ENCODE data around the gene NEURL4.
"Not testable (repeated sequence)": the region's sequence is repeated elsewhere in the genome, so short reads cannot be mapped to it uniquely, and the experiment has no call there.

The NEURL4 gene

DNA sequence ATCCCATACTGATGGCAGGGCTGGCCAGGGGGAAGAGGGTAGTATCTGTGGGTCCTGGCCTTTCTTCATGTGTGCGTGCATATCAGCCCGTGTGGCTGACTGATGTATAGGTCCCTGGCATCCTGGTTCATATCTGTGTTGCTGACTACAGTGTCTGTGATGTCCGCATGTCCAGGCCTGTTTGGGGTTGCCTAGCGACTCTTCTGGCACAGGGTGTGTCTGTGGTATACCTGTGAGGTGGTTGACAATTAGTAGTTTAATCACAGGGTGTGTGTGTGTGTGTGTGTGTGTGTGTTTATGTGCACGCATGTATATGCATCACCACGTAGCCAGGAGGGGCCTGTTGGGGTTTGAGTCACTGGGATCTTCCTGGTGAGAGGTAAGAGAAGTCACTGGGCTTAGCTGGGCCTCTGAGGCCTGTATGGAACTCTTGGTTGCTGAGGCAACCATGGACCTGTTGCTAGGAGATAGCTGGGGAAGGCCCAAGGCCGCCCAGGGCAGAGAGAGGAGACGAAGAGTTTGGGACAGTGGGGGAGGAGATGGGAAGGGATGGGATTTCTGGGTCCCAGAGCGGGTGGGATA lies 25.2 kb upstream of the NEURL4 start:
- peak overlapping the region; percentile 41 for H3K4me3 Mint-ChIP-seq
- H3K4me1 Mint-ChIP-seq (ENCODE audit: low read depth): peaks cover 36% of the 10 kb centered on the region

GRCh38 chr17:7352910-7353635 lies 23.9 kb upstream of the NEURL4 start:
- Mint-ChIP-seq H3K36me3 (ENCODE audit: low read depth) (peaks cover 27% of the 10 kb centered on the region), H3K27me3 (ENCODE audit: low read depth) (no peaks in the 10 kb centered on the region), H3K4me3 (peak overlapping the region; percentile 87), H3K4me1 (ENCODE audit: low read depth) (peaks cover 42% of the 10 kb centered on the region), H3K9me3 (no peaks in the 10 kb centered on the region), H3K27ac (peak overlapping the region; percentile 82)

More for the DNA sequence above, 25.2 kb upstream of the NEURL4 start:
- Mint-ChIP-seq H3K36me3 (ENCODE audit: low read depth) (peaks cover 16% of the 10 kb centered on the region), H3K9me3 (no peaks in the 10 kb centered on the region), H3K27me3 (ENCODE audit: low read depth) (no peaks in the 10 kb centered on the region), H3K27ac (peak overlapping the region; percentile 86)

DNA sequence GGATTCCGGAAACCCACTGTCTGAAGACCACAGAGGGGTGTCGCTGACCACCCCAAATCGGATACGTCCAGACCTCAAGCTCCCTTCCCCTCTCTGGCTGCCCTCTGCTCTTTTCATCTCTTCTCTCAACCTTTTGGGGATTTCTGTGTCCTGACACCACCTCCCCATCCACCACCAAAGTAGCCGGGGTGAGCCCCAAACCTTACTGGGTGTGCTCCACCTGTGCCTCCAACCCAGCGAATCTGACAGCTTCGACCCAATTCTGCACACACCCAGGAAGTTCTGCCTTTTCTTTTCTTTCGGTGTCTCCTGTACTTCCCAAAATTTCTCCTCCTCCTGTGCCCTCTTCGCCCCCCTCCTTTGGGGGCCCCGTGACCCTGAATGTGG lies 23.4 kb upstream of the NEURL4 start:
- H3K27me3 Mint-ChIP-seq (ENCODE audit: low read depth): no peaks in the 10 kb centered on the region
- H3K4me3 Mint-ChIP-seq: peak overlapping the region; percentile 87
- H3K4me1 Mint-ChIP-seq (ENCODE audit: low read depth): peaks cover 45% of the 10 kb centered on the region
- H3K36me3 Mint-ChIP-seq (ENCODE audit: low read depth): peaks cover 31% of the 10 kb centered on the region
- H3K27ac Mint-ChIP-seq: peak overlapping the region; percentile 82
- H3K9me3 Mint-ChIP-seq: no peaks in the 10 kb centered on the region

- Mint-ChIP-seq H3K4me1 (ENCODE audit: low read depth) (peaks cover 49% of the 10 kb centered on the region), H3K9me3 (no peaks in the 10 kb centered on the region), H3K27me3 (ENCODE audit: low read depth) (no peaks in the 10 kb centered on the region), H3K36me3 (ENCODE audit: low read depth) (peaks cover 35% of the 10 kb centered on the region), H3K4me3 (peak within 1 kb of the TSS; percentile 87), H3K27ac (peak within 1 kb of the TSS; percentile 82)
These were observed 22.7 kb upstream of the NEURL4 start, which contains the start of gene KCTD11 for GRCh38 chr17:7351665-7352502. Gene KCTD11, plus strand, starts transcription at chr17:7352162.

DNA sequence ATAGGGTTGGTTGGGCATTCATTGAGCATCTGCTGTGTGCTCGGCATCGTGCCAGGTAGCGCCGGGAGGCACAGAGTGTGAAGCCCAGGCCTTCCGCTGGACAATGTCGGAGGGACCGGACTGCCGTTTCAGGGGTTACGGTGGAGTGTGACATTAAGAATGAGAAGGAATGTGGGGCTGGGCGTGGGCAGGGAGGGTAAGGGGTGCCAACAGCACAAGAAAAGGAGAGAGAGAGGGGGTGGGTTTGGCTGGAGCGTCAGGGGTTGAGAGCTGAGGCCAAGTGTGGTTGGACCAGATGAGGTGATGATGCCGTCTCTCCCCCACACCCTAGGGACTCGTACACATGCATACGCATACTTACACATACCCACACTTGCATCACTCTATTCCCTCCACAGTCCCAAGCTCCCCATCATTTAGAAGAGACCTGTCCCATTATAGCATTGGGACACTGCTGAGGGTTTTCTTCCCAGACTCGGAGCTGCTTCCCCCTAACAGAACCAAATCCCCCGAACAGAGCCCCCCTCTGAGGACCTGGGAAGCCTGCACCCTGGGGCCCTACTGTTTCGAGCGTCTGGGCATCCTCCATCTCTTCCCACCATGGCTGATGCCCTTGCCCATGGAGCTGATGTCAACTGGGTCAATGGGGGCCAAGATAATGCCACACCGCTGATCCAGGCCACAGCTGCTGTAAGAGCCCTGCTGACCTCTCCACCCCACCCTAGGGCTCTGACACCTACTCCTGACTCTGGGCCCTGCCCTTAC lies 19.5 kb upstream of the NEURL4 start:
- H3K27ac Mint-ChIP-seq: peak overlapping the region; percentile 57
- no peaks in the 10 kb centered on the region for H3K27me3 Mint-ChIP-seq (ENCODE audit: low read depth)
- H3K9me3 Mint-ChIP-seq: no peaks in the 10 kb centered on the region
- H3K4me3 Mint-ChIP-seq: no peak overlapping the region
- H3K4me1 Mint-ChIP-seq (ENCODE audit: low read depth): peaks cover 33% of the 10 kb centered on the region
- peaks cover 50% of the 10 kb centered on the region for H3K36me3 Mint-ChIP-seq (ENCODE audit: low read depth)

DNA sequence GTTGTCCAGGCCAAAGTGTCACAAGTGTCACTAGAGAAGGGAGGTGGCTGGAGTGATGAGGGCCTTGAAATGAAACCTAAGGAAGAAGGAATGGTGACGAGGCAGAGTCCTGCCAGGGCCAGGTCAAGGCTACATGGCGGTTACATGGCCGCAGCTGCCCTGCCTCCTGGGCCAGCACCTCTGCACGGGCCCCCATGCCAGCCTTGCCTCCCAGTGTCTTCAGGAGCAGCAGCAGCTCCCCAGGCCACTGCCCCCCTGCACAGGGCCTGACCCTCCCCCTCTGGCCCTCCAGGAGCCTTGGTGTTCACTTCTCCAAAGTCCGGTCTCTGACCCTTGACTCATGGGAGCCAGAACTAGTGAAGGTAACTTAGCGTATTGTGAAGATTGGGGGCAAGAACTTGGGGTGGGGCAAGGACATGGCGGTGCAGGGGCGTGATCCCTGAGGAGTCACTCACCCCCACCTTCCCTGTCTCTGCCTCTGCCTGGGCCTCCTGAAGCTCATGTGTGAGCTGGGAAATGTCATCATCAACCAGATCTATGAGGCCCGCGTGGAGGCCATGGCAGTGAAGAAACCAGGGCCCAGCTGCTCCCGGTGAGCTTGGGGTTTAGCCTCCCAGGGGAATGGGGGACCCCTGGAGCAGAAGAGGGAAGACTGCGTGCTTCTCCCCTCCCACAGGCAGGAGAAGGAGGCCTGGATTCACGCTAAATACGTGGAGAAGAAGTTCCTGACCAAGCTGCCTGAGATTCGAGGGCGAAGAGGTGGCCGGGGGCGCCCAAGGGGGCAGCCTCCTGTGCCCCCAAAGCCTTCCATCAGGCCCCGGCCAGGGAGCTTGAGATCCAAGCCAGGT lies 18.7 kb upstream of the NEURL4 start:
- H3K4me3 Mint-ChIP-seq: no peak overlapping the region
- peaks cover 31% of the 10 kb centered on the region for H3K4me1 Mint-ChIP-seq (ENCODE audit: low read depth)
- H3K27ac Mint-ChIP-seq: peak overlapping the region; percentile 31

DNA sequence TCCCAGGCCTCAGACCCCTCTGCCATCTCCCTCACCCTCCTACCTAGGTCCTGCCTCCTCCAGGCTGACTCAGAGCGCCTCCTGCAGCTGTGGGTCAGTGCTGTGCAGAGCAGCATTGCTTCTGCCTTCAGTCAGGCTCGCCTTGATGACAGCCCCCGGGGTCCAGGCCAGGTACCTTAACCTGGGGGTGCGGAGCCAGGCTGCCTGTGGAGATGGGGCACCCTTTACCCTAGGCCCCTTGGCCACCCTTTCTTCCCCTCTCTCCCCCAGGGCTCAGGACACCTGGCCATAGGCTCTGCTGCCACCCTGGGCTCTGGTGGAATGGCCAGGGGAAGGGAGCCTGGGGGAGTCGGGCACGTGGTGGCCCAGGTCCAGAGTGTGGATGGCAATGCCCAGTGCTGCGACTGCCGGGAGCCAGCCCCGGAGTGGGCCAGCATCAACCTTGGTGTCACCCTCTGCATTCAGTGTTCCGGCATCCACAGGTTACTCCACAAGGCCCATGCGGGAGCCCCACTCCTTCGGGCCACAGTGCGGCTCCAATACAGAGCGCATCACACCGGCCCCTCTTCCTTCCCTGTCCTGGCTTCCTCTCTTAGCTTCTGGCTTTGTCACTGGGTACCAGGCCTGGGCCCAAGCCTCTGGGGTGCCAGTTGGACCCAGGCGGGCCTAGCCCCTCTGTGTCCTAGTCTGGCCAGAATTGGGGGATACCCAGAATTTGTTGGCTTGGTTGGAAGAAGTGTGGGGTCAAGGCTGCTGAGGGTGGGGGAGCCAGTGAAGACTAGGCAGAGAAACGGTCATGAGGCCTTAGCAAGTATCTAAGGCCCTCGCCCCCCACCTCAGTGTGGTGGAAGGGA lies 17.9 kb upstream of the NEURL4 start:
- Mint-ChIP-seq H3K27me3 (ENCODE audit: low read depth) (no peaks in the 10 kb centered on the region), H3K27ac (no peak overlapping the region), H3K36me3 (ENCODE audit: low read depth) (peaks cover 47% of the 10 kb centered on the region), H3K4me1 (ENCODE audit: low read depth) (peaks cover 25% of the 10 kb centered on the region), H3K9me3 (no peaks in the 10 kb centered on the region), H3K4me3 (no peak overlapping the region)

More for the DNA sequence above, 18.7 kb upstream of the NEURL4 start:
- Mint-ChIP-seq H3K36me3 (ENCODE audit: low read depth) (peaks cover 52% of the 10 kb centered on the region), H3K27me3 (ENCODE audit: low read depth) (no peaks in the 10 kb centered on the region), H3K9me3 (no peaks in the 10 kb centered on the region)

DNA sequence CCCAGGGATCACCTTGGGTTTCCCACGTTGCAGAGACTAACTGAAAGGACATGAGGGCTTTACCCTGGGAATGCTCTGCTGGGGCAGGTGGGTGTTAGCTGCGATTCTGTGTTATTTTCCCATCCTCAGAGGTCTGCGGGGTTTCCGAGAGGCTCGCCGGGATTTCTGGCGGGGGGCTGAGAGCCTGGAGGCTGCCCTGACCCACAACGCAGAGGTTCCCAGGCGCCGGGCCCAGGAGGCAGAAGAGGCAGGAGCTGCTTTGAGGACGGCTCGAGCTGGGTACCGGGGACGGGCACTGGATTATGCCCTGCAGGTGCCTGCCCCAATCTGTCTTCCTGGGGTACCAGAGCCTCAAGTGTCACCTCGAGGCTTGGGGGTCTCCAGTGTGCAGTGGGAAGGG lies 14.1 kb upstream of the NEURL4 start:
- Mint-ChIP-seq H3K4me1 (ENCODE audit: low read depth) (peaks cover 21% of the 10 kb centered on the region), H3K27ac (no peak overlapping the region), H3K27me3 (ENCODE audit: low read depth) (no peaks in the 10 kb centered on the region), H3K4me3 (no peak overlapping the region), H3K9me3 (no peaks in the 10 kb centered on the region), H3K36me3 (ENCODE audit: low read depth) (peaks cover 43% of the 10 kb centered on the region)

DNA sequence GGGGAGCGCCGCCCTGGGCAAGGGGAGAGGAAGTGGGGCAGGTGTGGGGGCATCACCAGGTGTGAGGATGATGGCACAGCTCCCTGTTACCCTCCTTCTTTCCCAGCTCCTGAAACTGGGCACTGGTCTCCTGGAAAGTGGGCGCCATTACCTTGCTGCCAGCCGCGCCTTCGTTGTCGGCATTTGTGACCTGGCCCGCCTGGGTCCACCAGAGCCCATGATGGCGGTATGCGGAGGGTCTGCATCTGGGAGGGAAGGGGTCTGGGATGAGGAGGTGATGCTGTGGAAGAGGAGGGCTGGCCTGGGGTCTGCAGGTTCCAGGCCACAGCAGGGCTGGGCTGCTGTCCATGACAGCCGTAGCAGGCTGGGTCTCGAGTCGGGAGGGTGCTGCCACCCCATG lies 12.7 kb upstream of the NEURL4 start:
- H3K9me3 Mint-ChIP-seq: no peaks in the 10 kb centered on the region
- H3K36me3 Mint-ChIP-seq (ENCODE audit: low read depth): peaks cover 43% of the 10 kb centered on the region
- H3K27ac Mint-ChIP-seq: peak overlapping the region; percentile 63
- no peaks in the 10 kb centered on the region for H3K27me3 Mint-ChIP-seq (ENCODE audit: low read depth)
- H3K4me3 Mint-ChIP-seq: no peak overlapping the region
- H3K4me1 Mint-ChIP-seq (ENCODE audit: low read depth): peaks cover 24% of the 10 kb centered on the region

- no peaks in the 10 kb centered on the region for H3K27me3 Mint-ChIP-seq (ENCODE audit: low read depth)
- peaks cover 32% of the 10 kb centered on the region for H3K36me3 Mint-ChIP-seq (ENCODE audit: low read depth)
- H3K27ac Mint-ChIP-seq: no peak overlapping the region
- H3K4me1 Mint-ChIP-seq (ENCODE audit: low read depth): peaks cover 31% of the 10 kb centered on the region
- H3K9me3 Mint-ChIP-seq: no peaks in the 10 kb centered on the region
- H3K4me3 Mint-ChIP-seq: peak overlapping the region; percentile 68
These were observed 11.0 kb upstream of the NEURL4 start for GRCh38 chr17:7340179-7340578.

- H3K4me3 Mint-ChIP-seq: peak overlapping the region; percentile 97
- peaks cover 22% of the 10 kb centered on the region for H3K36me3 Mint-ChIP-seq (ENCODE audit: low read depth)
- peaks cover 36% of the 10 kb centered on the region for H3K4me1 Mint-ChIP-seq (ENCODE audit: low read depth)
- not testable (repeated sequence) for H3K9me3 Mint-ChIP-seq; H3K27me3 Mint-ChIP-seq (ENCODE audit: low read depth)
- H3K27ac Mint-ChIP-seq: peak overlapping the region; percentile 97
These were observed 8.5 kb upstream of the NEURL4 start for GRCh38 chr17:7337600-7337999.

DNA sequence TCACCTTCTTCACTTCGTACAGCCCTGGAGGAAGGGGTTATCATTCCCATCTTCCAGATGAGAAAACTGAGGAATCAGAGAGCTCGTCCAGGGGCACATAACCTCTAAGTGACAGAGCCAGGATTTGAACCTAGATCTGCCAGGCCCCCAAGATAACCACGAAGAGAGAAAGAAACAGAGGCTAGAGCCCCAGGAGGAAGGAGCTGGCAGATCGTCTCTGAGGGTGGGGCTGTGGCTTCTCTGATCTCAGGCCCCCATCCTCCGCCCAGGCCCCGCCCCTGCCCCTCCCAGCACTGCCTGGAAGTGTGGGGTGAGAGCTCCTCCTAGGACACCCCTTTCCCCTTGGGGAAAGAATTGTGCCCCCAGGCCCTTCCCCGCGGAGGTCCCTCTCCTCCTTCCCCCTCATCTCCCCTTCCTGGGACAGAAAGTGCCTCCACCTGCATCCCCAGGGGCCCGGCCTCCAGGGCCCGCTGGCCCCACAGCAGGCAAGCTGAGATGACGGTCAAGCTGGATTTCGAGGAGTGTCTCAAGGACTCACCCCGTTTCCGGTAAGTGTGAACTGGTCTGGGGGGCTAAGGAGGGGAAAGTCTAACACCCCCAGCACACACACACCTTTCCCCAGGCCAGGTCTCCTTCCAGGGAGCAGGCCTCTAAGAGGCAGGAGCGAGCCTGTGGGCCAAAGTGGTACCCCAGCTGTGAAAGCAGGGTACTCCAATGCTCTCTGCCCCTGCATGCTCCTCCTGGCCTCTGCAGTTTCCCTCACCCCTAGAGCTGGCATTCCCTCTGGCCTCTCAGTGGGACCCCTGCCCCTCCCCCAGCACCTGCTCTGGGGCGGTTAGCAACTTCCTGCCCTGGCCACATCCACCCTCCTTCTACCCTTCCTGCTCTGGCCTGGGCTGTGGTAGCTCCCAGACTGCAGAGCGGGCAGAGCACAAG lies 7.4 kb upstream of the NEURL4 start, which contains the start of gene ACAP1:
Gene ACAP1, plus strand, starts transcription at position 290 of the 936 bp plus-strand sequence. Its CDS starts 206 bp downstream, at position 496.
- no peaks in the 10 kb centered on the region for H3K27me3 Mint-ChIP-seq (ENCODE audit: low read depth)
- no peaks in the 10 kb centered on the region for H3K9me3 Mint-ChIP-seq
- H3K36me3 Mint-ChIP-seq (ENCODE audit: low read depth): peaks cover 21% of the 10 kb centered on the region
- H3K4me3 Mint-ChIP-seq: peak within 1 kb of the TSS; percentile 97
- peaks cover 40% of the 10 kb centered on the region for H3K4me1 Mint-ChIP-seq (ENCODE audit: low read depth)
- peak within 1 kb of the TSS; percentile 97 for H3K27ac Mint-ChIP-seq
